ENCODE measurements around the gene DNM2.

DNA sequence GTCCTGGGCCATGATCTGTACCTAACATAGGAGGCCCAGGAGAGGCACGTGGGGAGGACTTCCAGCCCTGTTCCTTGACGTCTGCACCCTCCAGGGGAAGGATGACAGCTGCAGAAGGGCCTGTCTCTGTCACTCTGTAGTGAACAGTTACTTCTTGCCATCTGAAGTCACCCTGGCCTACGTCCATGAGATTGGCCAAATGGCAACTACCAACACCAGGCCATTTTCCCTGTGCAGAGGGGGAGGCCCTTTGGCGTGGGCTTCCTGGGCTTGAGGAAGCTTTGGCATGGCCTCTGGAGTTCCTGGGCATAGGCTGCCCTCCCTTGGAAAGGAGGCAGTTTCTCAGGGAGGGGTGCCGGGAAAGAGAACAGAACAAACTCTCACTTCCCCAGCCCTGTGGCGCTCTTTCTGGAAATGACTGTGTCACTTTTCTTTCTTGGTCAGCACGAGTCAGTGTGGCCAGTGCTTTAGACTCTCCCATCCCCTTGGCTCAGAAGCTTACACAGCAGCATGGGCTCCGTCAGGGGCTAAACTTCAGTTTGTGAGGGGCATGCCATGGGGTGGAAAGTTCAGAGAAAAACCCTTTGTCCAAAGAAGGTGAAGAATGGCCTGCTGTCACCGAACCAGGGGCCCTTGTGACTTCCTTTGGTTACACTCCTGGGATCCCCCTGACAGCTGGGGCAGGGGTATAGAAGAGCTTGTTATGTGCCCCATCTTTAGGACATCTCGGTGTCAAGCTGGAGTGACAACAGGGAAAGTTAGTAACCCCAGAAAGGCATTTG lies 158.8 kb downstream of the DNM2 start:
- TF ChIP-seq, protein P1, sequence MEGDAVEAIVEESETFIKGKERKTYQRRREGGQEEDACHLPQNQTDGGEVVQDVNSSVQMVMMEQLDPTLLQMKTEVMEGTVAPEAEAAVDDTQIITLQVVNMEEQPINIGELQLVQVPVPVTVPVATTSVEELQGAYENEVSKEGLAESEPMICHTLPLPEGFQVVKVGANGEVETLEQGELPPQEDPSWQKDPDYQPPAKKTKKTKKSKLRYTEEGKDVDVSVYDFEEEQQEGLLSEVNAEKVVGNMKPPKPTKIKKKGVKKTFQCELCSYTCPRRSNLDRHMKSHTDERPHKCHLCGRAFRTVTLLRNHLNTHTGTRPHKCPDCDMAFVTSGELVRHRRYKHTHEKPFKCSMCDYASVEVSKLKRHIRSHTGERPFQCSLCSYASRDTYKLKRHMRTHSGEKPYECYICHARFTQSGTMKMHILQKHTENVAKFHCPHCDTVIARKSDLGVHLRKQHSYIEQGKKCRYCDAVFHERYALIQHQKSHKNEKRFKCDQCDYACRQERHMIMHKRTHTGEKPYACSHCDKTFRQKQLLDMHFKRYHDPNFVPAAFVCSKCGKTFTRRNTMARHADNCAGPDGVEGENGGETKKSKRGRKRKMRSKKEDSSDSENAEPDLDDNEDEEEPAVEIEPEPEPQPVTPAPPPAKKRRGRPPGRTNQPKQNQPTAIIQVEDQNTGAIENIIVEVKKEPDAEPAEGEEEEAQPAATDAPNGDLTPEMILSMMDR (IDR thresholded peaks at IDR 0.05): no peak
- no peak for TF ChIP-seq POLR2A (IDR thresholded peaks at IDR 0.05)

Measured in testis (tissue), 2 donors.